A549 treated with AZD2906 at 1 μM for 4 hours (cell line): ENCODE data around the gene FBF1. TPM values are rescaled to one million over a fixed set of nuclear protein-coding genes. Genes with fewer than 3 reads are reported as not detected.

ENCODE experiments used
- total RNA-seq: library from RNA; stranded (reverse); fragments of 200-300 nt; extraction: Qiagen RNA extraction; gene quantifications from 5 replicates; pipeline ENCODE4 v1.2.3, GENCODE V29; 2022

The FBF1 gene
- 5.5 to 8.4 TPM (median 7.1 TPM) in 5 replicates for total RNA-seq

GRCh38 chr17:75940727-75941441 is at the start of gene FBF1:
FBF1 (minus strand) TSS chr17:75941042; CDS start chr17:75938149, 2,893 bp downstream.

GRCh38 chr17:75978938-75979704 is 38.3 kb upstream of the FBF1 start, which contains the start of the genes ACOX1 and TEN1:
ACOX1 (minus strand) TSS chr17:75979166; CDS start chr17:75979073, 93 bp downstream.
TEN1 (plus strand) TSS chr17:75979240; CDS start chr17:75986193, 6,953 bp downstream.

GRCh38 chr17:75904749-75905521 is 35.9 kb downstream of the FBF1 start, which contains the start of gene MRPL38:
MRPL38 (minus strand) TSS chr17:75904884; CDS start chr17:75904875, 9 bp downstream.

GRCh38 chr17:75896415-75897159 is 44.3 kb downstream of the FBF1 start, which contains the start of gene TRIM65:
TRIM65 (minus strand) TSS chr17:75896951; CDS start chr17:75896937, 14 bp downstream.

GRCh38 chr17:75878174-75878998 is 62.5 kb downstream of the FBF1 start, which contains the start of gene TRIM47:
TRIM47 (minus strand) TSS chr17:75878581; CDS start chr17:75878548, 33 bp downstream.

Other genes starting within 250 kb of the FBF1 start
- gene ITGB4, start 219.6 kb downstream of the FBF1 start, total RNA-seq, result 97.0 to 133 TPM (median 117 TPM) in 5 replicates
- gene GALK1, start 175.8 kb downstream of the FBF1 start, total RNA-seq, result 55.4 to 89.1 TPM (median 82.7 TPM) in 5 replicates
- 25.1 to 31.3 TPM (median 28.1 TPM) in 5 replicates for gene UNK, start 156.2 kb downstream of the FBF1 start, total RNA-seq
- 4.8 to 7.3 TPM (median 5.8 TPM) in 5 replicates for gene UNC13D, start 96.6 kb downstream of the FBF1 start, total RNA-seq
- 83.2 to 92.6 TPM (median 88.1 TPM) in 5 replicates for gene WBP2, start 85.7 kb downstream of the FBF1 start, total RNA-seq
- 144 to 202 TPM (median 193 TPM) in 5 replicates for gene TRIM47, start 62.5 kb downstream of the FBF1 start, total RNA-seq
- 30.1 to 40.1 TPM (median 38.9 TPM) in 5 replicates for gene TRIM65, start 44.1 kb downstream of the FBF1 start, total RNA-seq
- gene MRPL38, start 36.2 kb downstream of the FBF1 start, total RNA-seq, result 98.3 to 124 TPM (median 117 TPM) in 5 replicates
- 15.8 to 18.4 TPM (median 16.6 TPM) in 5 replicates for gene ACOX1, start 38.1 kb upstream of the FBF1 start, total RNA-seq
- 20.6 to 27.7 TPM (median 24.5 TPM) in 5 replicates for gene TEN1, start 38.2 kb upstream of the FBF1 start, total RNA-seq
- 3.2 to 5.5 TPM (median 4.7 TPM) in 5 replicates for gene CDK3, start 59.8 kb upstream of the FBF1 start, total RNA-seq
- gene EVPL, start 86.3 kb upstream of the FBF1 start, total RNA-seq, result 11.9 to 18.5 TPM (median 17.2 TPM) in 5 replicates
- 78.7 to 82.2 TPM (median 79.1 TPM) in 5 replicates for gene SRP68, start 131.5 kb upstream of the FBF1 start, total RNA-seq
- 1.1 to 2.1 TPM (median 1.7 TPM) in 5 replicates for gene GALR2, start 133.7 kb upstream of the FBF1 start, total RNA-seq
- 0.17 to 0.38 TPM (median 0.30 TPM) in 5 replicates for gene ZACN, start 138.1 kb upstream of the FBF1 start, total RNA-seq
- gene EXOC7, start 162.7 kb upstream of the FBF1 start, total RNA-seq, result 54.6 to 68.4 TPM (median 58.5 TPM) in 5 replicates
- 0.77 to 1.1 TPM (median 0.95 TPM) in 5 replicates for gene FOXJ1, start 200.2 kb upstream of the FBF1 start, total RNA-seq